Measurements from ENCODE around the gene PABPN1L. TPM values are rescaled to one million over a fixed set of nuclear protein-coding genes. Genes with fewer than 3 reads are reported as not detected.

Gene PABPN1L
- total and polyA plus RNA-seq, 2 of the 8 experiments (the other 6 are each of a cell fraction or from before 2014, with no cell fraction given), result not detected

- Histone ChIP-seq H3K27me3 (replicated peaks in 1 of 4; ENCODE audit: control insufficient read depth in 3 of 4, extremely low read depth in 1 of 4, insufficient read depth in 3 of 4, low read length in 3 of 4) (no peaks in the 10 kb centered on the region), H3K23me2 (ENCODE audit: low read depth, low read length) (no peaks in the 10 kb centered on the region; the same call in 1 of the 2 replicates), H3K27ac (ENCODE audit: low read depth, low read length) (no peak overlapping the region), H3K4ac (replicated peaks; ENCODE audit: insufficient read length, low read depth, low read length) (no peak overlapping the region), H3K36me3 (ENCODE audit: control insufficient read depth in 2 of 4, insufficient read depth in 4 of 4, low read length in 3 of 4) (no peaks in the 10 kb centered on the region), H2BK120ac (replicated peaks; ENCODE audit: low read depth, low read length) (no peak overlapping the region), H2BK15ac (ENCODE audit: low read length) (no peak overlapping the region), H3K56ac (replicated peaks; ENCODE audit: insufficient read length, low read depth, low read length) (no peak overlapping the region), H4K91ac (replicated peaks; ENCODE audit: insufficient read length, low read length) (peak overlapping the region; percentile 47), H3K79me1 (ENCODE audit: low read depth, low read length) (no peaks in the 10 kb centered on the region; the same call in none of the 2 replicates), H2AFZ (ENCODE audit: low read length) (no peak overlapping the region), H4K20me1 (replicated peaks in 1 of 2; ENCODE audit: control insufficient read depth in 1 of 2, insufficient read depth in 2 of 2, low read length in 2 of 2) (peaks cover 0 to 11% of the 10 kb centered on the region in 2 experiments), H2BK20ac (ENCODE audit: low read length) (no peak overlapping the region), H4K5ac (ENCODE audit: insufficient read length, low read depth, low read length) (no peak overlapping the region), H3K9ac (replicated peaks in 1 of 4; ENCODE audit: extremely low read depth in 1 of 4, low read depth in 3 of 4, low read length in 3 of 4) (no peak overlapping the region), H3K9me3 (ENCODE audit: insufficient read depth in 2 of 2, low read depth in 1 of 2, low read length in 1 of 2) (no peaks in the 10 kb centered on the region; a peak in 1 of 4 replicates), H2BK5ac (ENCODE audit: low read depth, low read length) (no peak overlapping the region), H3K4me3 (ENCODE audit: extremely low read depth in 1 of 4, insufficient read depth in 2 of 4, low read depth in 3 of 4, low read length in 4 of 4) (no peak overlapping the region), H2AK5ac (ENCODE audit: low read depth, low read length) (no peak overlapping the region), H3K4me2 (ENCODE audit: insufficient read depth in 1 of 2, low read depth in 2 of 2, low read length in 2 of 2) (no peak overlapping the region), H2BK12ac (ENCODE audit: low read depth, low read length) (peak overlapping the region; percentile 27; the same call in 1 of the 2 replicates), H3K79me2 (ENCODE audit: control insufficient read depth in 1 of 2, insufficient read depth in 2 of 2, low read length in 2 of 2) (no peaks in the 10 kb centered on the region), H3K4me1 (replicated peaks in 1 of 4; ENCODE audit: control insufficient read depth in 3 of 4, insufficient read depth in 4 of 4, low read length in 3 of 4) (peaks cover 0 to 6% (median under 1%) of the 10 kb centered on the region in 4 experiments; a peak in 3 of 7 replicates), H3K14ac (ENCODE audit: insufficient read length) (no peak overlapping the region), H4K8ac (ENCODE audit: extremely low read depth, insufficient read depth, low read length) (no peak overlapping the region), H3K23ac (ENCODE audit: insufficient read length) (no peak overlapping the region), H3K18ac (ENCODE audit: extremely low read depth, low read length) (no peak overlapping the region)
- ChIA-PET POLR2A (ENCODE audit: partially characterized antibody) (interaction anchor here (0.9 kb wide), 1 partner anchor 49 kb away, joined by 3 read pairs; no protein-coding TSS in a partner anchor), CTCF (ENCODE audit: partially characterized antibody) (interaction anchor here (0.7 to 1.3 kb wide), 3 partner anchors 12 to 303 kb away, joined by 3 to 4 read pairs (median 3); no protein-coding TSS in a partner anchor)
- WGBS, 2 experiments (ENCODE audit: extremely low coverage in 1 of 2, insufficient coverage in 1 of 2, insufficient read length in 1 of 2, insufficient replicate concordance in 2 of 2, low coverage in 1 of 2, low lambda C conversion rate in 2 of 2, missing lambda C conversion rate in 1 of 2), result 91% methylated on average over 16 of the region's 16 CpGs; no CpG with 5 or more reads in 1 of the 2 experiments
- DNase-seq (ENCODE audit: low read depth in 1 of 2, low spot score in 2 of 2), result no peak
- TF ChIP-seq SRF (IDR thresholded peaks at IDR 0.05; ENCODE audit: low read depth, low read length) (no peak), SP2 (IDR thresholded peaks at IDR 0.05; ENCODE audit: low read length) (no peak), CEBPB (IDR thresholded peaks at IDR 0.05; ENCODE audit: low read depth, low read length) (no peak), PHF8 (conservative IDR thresholded peaks at IDR 0.05; ENCODE audit: low read depth, low read length) (no peak), EZH2 (IDR thresholded peaks at IDR 0.05; ENCODE audit: low read depth, low read length, severe bottlenecking) (no peak), CTCF (IDR thresholded peaks at IDR 0.05; ENCODE audit: control extremely low read depth in 1 of 3, insufficient read depth in 1 of 3, low read depth in 1 of 3, low read length in 3 of 3) (no peak), CHD1 (IDR thresholded peaks at IDR 0.05; ENCODE audit: low read depth, low read length) (no peak), KDM1A (IDR thresholded peaks at IDR 0.05; ENCODE audit: borderline replicate concordance, low read length) (no peak), SP4 (IDR thresholded peaks at IDR 0.05; ENCODE audit: low read length) (no peak), BRCA1 (IDR thresholded peaks at IDR 0.05; ENCODE audit: low read depth, low read length) (no peak), CHD2 (IDR thresholded peaks at IDR 0.05; ENCODE audit: low read length) (no peak)
- no peak for FAIRE-seq
Observed at GRCh38 chr16:88913001-88913612, 46.6 kb upstream of the PABPN1L start.

All from H1 (cell line).